SK-N-SH (cell line): ENCODE results near the gene STON2. TPM values are rescaled to one million over a fixed set of nuclear protein-coding genes. Genes with fewer than 3 reads are reported as not detected.

Source experiments
- CTCF ChIA-PET: fragments of 300-600, 350-600 bp; formaldehyde crosslinking; extraction: SDS; loops from one replicate; lab custom pipeline; 2021; lab: Yijun Ruan, JAX
- POLR2A ChIA-PET: fragments of 350-600 bp; sonication (Branson Sonifier 250); formaldehyde crosslinking; extraction: SDS; loops from one replicate; lab custom pipeline; 2020; ENCODE audit warnings: antibody characterized with exemption, inconsistent platforms; lab: Yijun Ruan, JAX
- DNase-seq: peaks from one replicate; pipeline ENCODE4 v3.0.0; 2012
- H2AFZ ChIP-seq: fragments of 200-600 bp; sonication (generic); 2 replicates; pipeline ENCODE4 v1.8.1; 2016; ENCODE audit warnings: antibody characterized with exemption, mild to moderate bottlenecking, low read depth
- H3F3A ChIP-seq: fragments of 200-600 bp; sonication (generic); replicated peaks from 2 replicates; pipeline ENCODE3; 2016; ENCODE audit warnings: antibody characterized with exemption, mild to moderate bottlenecking; ENCODE audit not compliant: insufficient read depth
- H3K27ac ChIP-seq, 2 experiments: fragments of 200-500 bp in 1 of 2; fragments of 200-600 bp in 1 of 2; sonication (Bioruptor generic) in 1 of 2; sonication (generic), shearing (Covaris generic) in 1 of 2; 2 replicates each; pipeline versions ENCODE4 v1.5.1 to v1.6.1; 2014 to 2016; ENCODE audit warnings: low read depth in 2 of 2, inconsistent platforms in 1 of 2, low read length in 1 of 2, mild to moderate bottlenecking in 1 of 2, mixed read lengths in 1 of 2
- H3K27me3 ChIP-seq: fragments of 200-600 bp; sonication (generic), shearing (Covaris generic); 2 replicates; pipeline ENCODE4 v1.6.1; 2016; ENCODE audit warnings: mixed run types; ENCODE audit not compliant: insufficient read depth
- H3K36me3 ChIP-seq, 2 experiments: fragments of 200-500 bp in 1 of 2; fragments of 200-600 bp in 1 of 2; sonication (Bioruptor generic) in 1 of 2; sonication (generic) in 1 of 2; replicated peaks in 1 of 2; 2 replicates each; pipeline versions ENCODE3 to v1.5.1; 2014 to 2016; ENCODE audit warnings: low read length in 1 of 2, mild to moderate bottlenecking in 1 of 2; ENCODE audit not compliant: insufficient read depth in 2 of 2, control insufficient read depth in 1 of 2
- H3K4me1 ChIP-seq, 2 experiments: fragments of 200-500 bp in 1 of 2; fragments of 200-600 bp in 1 of 2; sonication (Bioruptor generic) in 1 of 2; sonication (generic), shearing (Covaris generic) in 1 of 2; 2 replicates each; pipeline versions ENCODE4 v1.5.1 to v1.6.1; 2014 to 2016; ENCODE audit warnings: low read depth in 1 of 2, low read length in 1 of 2, mixed run types in 1 of 2; ENCODE audit not compliant: insufficient read depth in 2 of 2, control insufficient read depth in 1 of 2
- H3K4me2 ChIP-seq: fragments of 200-600 bp; sonication (generic), shearing (Covaris generic); 2 replicates; pipeline ENCODE4 v1.6.1; 2017; ENCODE audit warnings: mixed run types
- H3K4me3 ChIP-seq, 2 experiments: fragments of 200-500 bp in 1 of 2; fragments of 200-600 bp in 1 of 2; sonication (Bioruptor generic) in 1 of 2; sonication (generic), shearing (Covaris generic) in 1 of 2; 2 replicates each; pipeline versions ENCODE4 v1.5.1 to v1.8.1; 2014 to 2016; ENCODE audit warnings: low read depth in 2 of 2, inconsistent platforms in 1 of 2, low read length in 1 of 2, mild to moderate bottlenecking in 1 of 2, mixed read lengths in 1 of 2, moderate library complexity in 1 of 2
- H3K79me2 ChIP-seq: fragments of 200-600 bp; sonication (generic); 2 replicates; pipeline ENCODE4 v1.8.1; 2017; ENCODE audit warnings: mild to moderate bottlenecking; ENCODE audit not compliant: insufficient read depth
- H3K9ac ChIP-seq: fragments of 200-600 bp; sonication (generic); 2 replicates; pipeline ENCODE4 v1.6.1; 2017; ENCODE audit warnings: mixed run types
- H3K9me2 ChIP-seq: fragments of 200-600 bp; sonication (generic); 2 replicates; pipeline ENCODE4 v1.6.1; 2017; ENCODE audit warnings: mixed run types
- H3K9me3 ChIP-seq: fragments of 200-600 bp; sonication (generic); 2 replicates; pipeline ENCODE4 v1.6.1; 2017; ENCODE audit warnings: mixed run types, mild to moderate bottlenecking, moderate library complexity
- H4K20me1 ChIP-seq: fragments of 200-600 bp; sonication (generic); 2 replicates; pipeline ENCODE4 v1.6.1; 2017; ENCODE audit warnings: mild to moderate bottlenecking, mixed run types; ENCODE audit not compliant: insufficient read depth
- EZH2phosphoT487 ChIP-seq: fragments of 200-600 bp; sonication (generic); IDR thresholded peaks from 2 replicates; pipeline ENCODE4 v1.6.1; 2017; ENCODE audit warnings: low read depth, mixed run types, mild to moderate bottlenecking, antibody characterized with exemption, moderate library complexity, borderline replicate concordance
- FOSL2 ChIP-seq: IDR thresholded peaks from 2 replicates; pipeline ENCODE4 v1.4.0; 2012; ENCODE audit warnings: low read depth, mild to moderate bottlenecking, moderate library complexity, borderline replicate concordance
- FOXJ3 ChIP-seq: sonication (generic); formaldehyde crosslinking; IDR thresholded peaks from 2 replicates; pipeline ENCODE4 v1.5.1; 2020; ENCODE audit warnings: mild to moderate bottlenecking, missing genetic modification reagents
- JUND ChIP-seq: IDR thresholded peaks from 2 replicates; pipeline ENCODE4 v1.4.0; 2012
- MEF2A ChIP-seq: IDR thresholded peaks from 2 replicates; pipeline ENCODE4 v1.4.0; 2012; ENCODE audit warnings: low read depth, borderline replicate concordance
- NRF1 ChIP-seq: IDR thresholded peaks from 2 replicates; pipeline ENCODE4 v1.6.1; 2012; ENCODE audit warnings: low read depth, mild to moderate bottlenecking, low read length
- RFX5 ChIP-seq: IDR thresholded peaks from 2 replicates; pipeline ENCODE4 v1.6.1; 2012; ENCODE audit warnings: mild to moderate bottlenecking, improper control_type of control experiment, low read length
- SIN3A ChIP-seq: IDR thresholded peaks from 2 replicates; pipeline ENCODE4 v1.6.1; 2012; ENCODE audit warnings: low read depth, mild to moderate bottlenecking, low read length, moderate library complexity, borderline replicate concordance
- SMC3 ChIP-seq: IDR thresholded peaks from 2 replicates; pipeline ENCODE4 v1.6.1; 2012; ENCODE audit warnings: low read depth, low read length, improper control_type of control experiment
- TAF1 ChIP-seq: IDR thresholded peaks from 2 replicates; pipeline ENCODE4 v1.6.1; 2012; ENCODE audit warnings: low read depth, mild to moderate bottlenecking, low read length, moderate library complexity, borderline replicate concordance
- TCF12 ChIP-seq: IDR thresholded peaks from 2 replicates; pipeline ENCODE4 v1.4.0; 2012
- TEAD4 ChIP-seq: IDR thresholded peaks from 2 replicates; pipeline ENCODE4 v1.4.0; 2012; ENCODE audit warnings: mild to moderate bottlenecking, borderline replicate concordance; ENCODE audit not compliant: insufficient read depth
- WGBS: methylation state at CpG from one replicate; pipeline ENCODE4 v1.1.6; 2017; ENCODE audit warnings: low lambda C conversion rate; 5-methylcytosine and 5-hydroxymethylcytosine counted together
- polyA plus RNA-seq, 3 experiments: library from polyadenylated mRNA; depleted of rRNA; stranded (reverse); fragments of >200 nt; gene quantifications; 2 replicates each; pipeline ENCODE4 v1.2.3, GENCODE V29; 2012
- TF ChIP-seq, protein P1 (sequence below): fragments of 150-350 bp; IDR thresholded peaks from 2 replicates; pipeline ENCODE4 v1.6.1; 2017; ENCODE audit warnings: antibody characterized with exemption, low read length, low read depth, borderline replicate concordance
- TF ChIP-seq, protein P2 (sequence below): fragments of 150-350 bp; IDR thresholded peaks from 2 replicates; pipeline ENCODE4 v1.6.1; 2016; ENCODE audit warnings: mild to moderate bottlenecking, low read depth, low read length
- TF ChIP-seq, protein P3 (sequence below): IDR thresholded peaks from 2 replicates; pipeline ENCODE4 v1.6.1; 2012; ENCODE audit warnings: mild to moderate bottlenecking, low read depth, low read length, moderate library complexity

Gene STON2
- polyA plus RNA-seq, 1 of the 3 experiments (the other 2 are of a cell fraction): not detected

DNA sequence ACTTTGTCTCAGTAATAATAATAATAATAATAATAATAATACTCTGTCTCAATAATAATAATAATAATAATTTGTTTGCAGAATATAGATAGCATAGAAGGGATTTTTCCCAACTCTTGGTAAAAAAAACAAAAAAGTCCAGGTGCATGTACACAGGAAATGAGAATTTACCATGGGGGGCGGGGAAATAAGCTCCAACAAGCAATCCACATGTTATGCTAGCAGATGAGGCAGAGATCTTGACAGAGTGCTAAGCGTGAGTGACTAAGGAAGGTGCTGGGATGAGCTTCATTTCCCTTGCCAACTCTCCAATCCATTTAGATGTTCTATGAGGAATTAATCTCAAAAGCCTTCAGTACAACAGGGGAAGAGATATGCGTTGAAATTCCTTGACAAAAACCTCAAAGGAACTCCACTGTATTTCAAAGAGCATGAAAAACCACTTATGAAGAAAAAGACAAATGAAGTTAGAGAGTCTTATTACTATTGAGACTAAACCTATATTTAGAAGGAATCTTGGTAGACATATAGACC is 134.4 kb downstream of the STON2 start:
- TF ChIP-seq JUND: no peak
- TF ChIP-seq, protein P1, sequence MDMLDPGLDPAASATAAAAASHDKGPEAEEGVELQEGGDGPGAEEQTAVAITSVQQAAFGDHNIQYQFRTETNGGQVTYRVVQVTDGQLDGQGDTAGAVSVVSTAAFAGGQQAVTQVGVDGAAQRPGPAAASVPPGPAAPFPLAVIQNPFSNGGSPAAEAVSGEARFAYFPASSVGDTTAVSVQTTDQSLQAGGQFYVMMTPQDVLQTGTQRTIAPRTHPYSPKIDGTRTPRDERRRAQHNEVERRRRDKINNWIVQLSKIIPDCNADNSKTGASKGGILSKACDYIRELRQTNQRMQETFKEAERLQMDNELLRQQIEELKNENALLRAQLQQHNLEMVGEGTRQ: no peak
- TF ChIP-seq, protein P2, sequence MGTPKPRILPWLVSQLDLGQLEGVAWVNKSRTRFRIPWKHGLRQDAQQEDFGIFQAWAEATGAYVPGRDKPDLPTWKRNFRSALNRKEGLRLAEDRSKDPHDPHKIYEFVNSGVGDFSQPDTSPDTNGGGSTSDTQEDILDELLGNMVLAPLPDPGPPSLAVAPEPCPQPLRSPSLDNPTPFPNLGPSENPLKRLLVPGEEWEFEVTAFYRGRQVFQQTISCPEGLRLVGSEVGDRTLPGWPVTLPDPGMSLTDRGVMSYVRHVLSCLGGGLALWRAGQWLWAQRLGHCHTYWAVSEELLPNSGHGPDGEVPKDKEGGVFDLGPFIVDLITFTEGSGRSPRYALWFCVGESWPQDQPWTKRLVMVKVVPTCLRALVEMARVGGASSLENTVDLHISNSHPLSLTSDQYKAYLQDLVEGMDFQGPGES: no peak
- no peak for TF ChIP-seq SIN3A
- TF ChIP-seq EZH2phosphoT487: no peak
- TF ChIP-seq TAF1: no peak
- no peak for TF ChIP-seq SMC3
- TF ChIP-seq, protein P3, sequence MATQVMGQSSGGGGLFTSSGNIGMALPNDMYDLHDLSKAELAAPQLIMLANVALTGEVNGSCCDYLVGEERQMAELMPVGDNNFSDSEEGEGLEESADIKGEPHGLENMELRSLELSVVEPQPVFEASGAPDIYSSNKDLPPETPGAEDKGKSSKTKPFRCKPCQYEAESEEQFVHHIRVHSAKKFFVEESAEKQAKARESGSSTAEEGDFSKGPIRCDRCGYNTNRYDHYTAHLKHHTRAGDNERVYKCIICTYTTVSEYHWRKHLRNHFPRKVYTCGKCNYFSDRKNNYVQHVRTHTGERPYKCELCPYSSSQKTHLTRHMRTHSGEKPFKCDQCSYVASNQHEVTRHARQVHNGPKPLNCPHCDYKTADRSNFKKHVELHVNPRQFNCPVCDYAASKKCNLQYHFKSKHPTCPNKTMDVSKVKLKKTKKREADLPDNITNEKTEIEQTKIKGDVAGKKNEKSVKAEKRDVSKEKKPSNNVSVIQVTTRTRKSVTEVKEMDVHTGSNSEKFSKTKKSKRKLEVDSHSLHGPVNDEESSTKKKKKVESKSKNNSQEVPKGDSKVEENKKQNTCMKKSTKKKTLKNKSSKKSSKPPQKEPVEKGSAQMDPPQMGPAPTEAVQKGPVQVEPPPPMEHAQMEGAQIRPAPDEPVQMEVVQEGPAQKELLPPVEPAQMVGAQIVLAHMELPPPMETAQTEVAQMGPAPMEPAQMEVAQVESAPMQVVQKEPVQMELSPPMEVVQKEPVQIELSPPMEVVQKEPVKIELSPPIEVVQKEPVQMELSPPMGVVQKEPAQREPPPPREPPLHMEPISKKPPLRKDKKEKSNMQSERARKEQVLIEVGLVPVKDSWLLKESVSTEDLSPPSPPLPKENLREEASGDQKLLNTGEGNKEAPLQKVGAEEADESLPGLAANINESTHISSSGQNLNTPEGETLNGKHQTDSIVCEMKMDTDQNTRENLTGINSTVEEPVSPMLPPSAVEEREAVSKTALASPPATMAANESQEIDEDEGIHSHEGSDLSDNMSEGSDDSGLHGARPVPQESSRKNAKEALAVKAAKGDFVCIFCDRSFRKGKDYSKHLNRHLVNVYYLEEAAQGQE: no peak
- TF ChIP-seq RFX5: no peak
- TF ChIP-seq FOXJ3 (CRISPR knock-in tag): no peak
- TF ChIP-seq TCF12: no peak
- TF ChIP-seq MEF2A: no peak
- TF ChIP-seq FOSL2: no peak
- TF ChIP-seq NRF1: no peak
- no peak for TF ChIP-seq TEAD4
- TF ChIP-seq, all 33 proteins: peak for 0
- Histone ChIP-seq H3K4me1 (no peaks in the 10 kb centered on the region), H3K4me2 (no peak overlapping the region), H3K9me2 (no peaks in the 10 kb centered on the region), H4K20me1 (no peaks in the 10 kb centered on the region), H3K9me3 (no peaks in the 10 kb centered on the region), H3K79me2 (no peaks in the 10 kb centered on the region), H3K36me3 (no peaks in the 10 kb centered on the region), H3K9ac (no peak overlapping the region), H2AFZ (no peak overlapping the region), H3K4me3 (no peak overlapping the region), H3F3A (no peaks in the 10 kb centered on the region), H3K27ac (no peak overlapping the region), H3K27me3 (no peaks in the 10 kb centered on the region)
- ChIA-PET CTCF (interaction anchor here (6.4 to 16.6 kb wide), 2 partner anchors 188 to 199 kb away, joined by 43 to 321 read pairs; no protein-coding TSS in a partner anchor), POLR2A (no interaction called here)
- DNase-seq: no peak
- 47% methylated on average over 3 of the region's 3 CpGs for WGBS
